Stimulated activated CD4-positive, alpha-beta T cell treated with anti-CD3 and anti-CD28 coated beads, TNF-alpha, amount 100 ng/mL, for 1 hour (primary cell): Measurements from ENCODE around the gene AUTS2.
"Not testable (repeated sequence)": the region's sequence is repeated elsewhere in the genome, so short reads cannot be mapped to it uniquely, and the experiment has no call there.

ENCODE experiments used
- DNase-seq, 3 donors: peaks; one replicate each; pipeline ENCODE4 v3.0.0-alpha.2; 2020; ENCODE audit warnings: low read depth in 3 of 3, low spot score in 1 of 3

Gene AUTS2

DNA sequence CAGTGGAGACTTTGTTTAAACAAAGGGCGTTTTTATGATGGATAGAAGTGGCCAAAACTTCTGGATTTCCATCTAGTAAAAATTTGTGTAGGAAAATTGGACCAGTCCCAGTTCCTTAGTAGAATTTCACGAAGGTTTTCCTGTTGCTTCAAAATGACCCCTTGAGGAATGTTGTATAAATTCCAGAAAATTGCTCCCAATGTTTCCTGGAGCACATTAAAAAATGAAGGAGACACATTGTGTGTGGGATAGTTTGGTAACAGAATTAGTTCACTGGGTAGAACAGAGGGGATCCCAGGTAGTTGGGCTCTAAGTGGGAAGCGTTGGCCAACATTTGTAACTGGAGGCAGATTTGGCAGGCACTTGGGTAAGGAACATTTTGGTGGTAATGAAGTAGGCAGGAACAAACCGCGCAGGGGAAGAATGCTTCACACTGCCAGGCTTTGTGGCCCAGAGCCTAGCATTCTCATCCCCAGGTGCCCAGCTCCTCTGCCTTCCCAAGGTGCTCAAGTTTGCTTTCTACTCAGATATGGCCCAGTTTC, 758.6 kb downstream of the AUTS2 start:
- DNase-seq, result no peak

DNA sequence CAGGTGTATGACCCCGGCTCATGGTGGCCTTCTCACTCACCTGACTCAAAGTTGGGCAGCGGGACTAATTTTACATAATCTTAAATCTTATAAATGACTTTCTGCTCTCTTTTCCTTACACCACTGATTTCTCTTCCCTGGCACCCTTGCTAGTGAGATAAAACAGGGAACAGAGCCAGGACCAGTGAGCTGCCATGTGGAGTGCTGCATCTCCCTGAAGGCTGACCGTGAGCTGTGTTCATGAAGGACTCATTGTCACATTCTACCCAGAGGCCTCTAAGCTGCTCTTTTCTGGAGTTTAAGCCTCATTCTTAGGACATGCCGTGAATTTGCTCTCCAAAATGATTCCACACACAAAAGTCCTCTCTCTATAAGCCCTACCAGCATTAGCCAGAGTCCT, 762.3 kb downstream of the AUTS2 start:
- DNase-seq, result no peak

DNA sequence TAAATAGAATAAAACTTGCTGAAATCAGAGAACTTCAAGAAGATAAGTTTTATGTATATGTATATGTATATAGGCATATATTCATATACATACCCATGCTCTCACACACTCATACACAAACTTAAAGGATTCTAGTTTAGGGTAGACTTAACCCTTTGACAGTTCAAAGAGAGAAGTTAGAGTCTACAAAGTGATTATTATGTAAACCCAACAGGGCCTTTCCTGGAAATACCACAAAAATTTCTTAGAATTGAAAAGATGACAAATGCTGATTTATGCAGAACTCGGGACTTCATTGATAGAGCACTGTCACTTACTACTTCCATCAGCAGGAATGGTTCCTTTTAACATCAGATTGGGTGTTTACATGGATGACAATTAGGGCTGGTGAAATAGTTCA, 763.5 kb downstream of the AUTS2 start:
- DNase-seq, result no peak

- not testable (repeated sequence) for DNase-seq
Measured at GRCh38 chr7:70364393-70364792, 766.1 kb downstream of the AUTS2 start.

DNA sequence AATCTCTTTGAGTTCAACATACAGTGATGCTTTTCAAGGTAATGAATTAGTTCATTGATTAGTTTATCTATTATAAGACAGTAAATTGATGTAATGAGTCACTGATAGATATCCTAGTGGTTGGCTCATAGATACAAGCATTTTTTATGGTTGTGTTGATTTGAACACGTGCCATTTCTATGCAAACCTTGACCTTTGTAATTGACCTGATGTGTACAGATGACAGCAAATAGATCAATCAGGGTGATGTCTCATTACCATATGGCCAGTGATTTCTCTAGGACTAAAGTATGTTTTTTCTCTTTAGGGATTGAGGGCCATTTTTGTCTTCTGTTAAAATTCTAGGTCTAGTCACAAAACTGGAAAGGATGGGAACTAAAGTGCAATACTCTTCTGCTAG, 773.4 kb downstream of the AUTS2 start:
- DNase-seq, result no peak

- no peak for DNase-seq
Measured at GRCh38 chr7:70372768-70373515, 774.7 kb downstream of the AUTS2 start.

DNA sequence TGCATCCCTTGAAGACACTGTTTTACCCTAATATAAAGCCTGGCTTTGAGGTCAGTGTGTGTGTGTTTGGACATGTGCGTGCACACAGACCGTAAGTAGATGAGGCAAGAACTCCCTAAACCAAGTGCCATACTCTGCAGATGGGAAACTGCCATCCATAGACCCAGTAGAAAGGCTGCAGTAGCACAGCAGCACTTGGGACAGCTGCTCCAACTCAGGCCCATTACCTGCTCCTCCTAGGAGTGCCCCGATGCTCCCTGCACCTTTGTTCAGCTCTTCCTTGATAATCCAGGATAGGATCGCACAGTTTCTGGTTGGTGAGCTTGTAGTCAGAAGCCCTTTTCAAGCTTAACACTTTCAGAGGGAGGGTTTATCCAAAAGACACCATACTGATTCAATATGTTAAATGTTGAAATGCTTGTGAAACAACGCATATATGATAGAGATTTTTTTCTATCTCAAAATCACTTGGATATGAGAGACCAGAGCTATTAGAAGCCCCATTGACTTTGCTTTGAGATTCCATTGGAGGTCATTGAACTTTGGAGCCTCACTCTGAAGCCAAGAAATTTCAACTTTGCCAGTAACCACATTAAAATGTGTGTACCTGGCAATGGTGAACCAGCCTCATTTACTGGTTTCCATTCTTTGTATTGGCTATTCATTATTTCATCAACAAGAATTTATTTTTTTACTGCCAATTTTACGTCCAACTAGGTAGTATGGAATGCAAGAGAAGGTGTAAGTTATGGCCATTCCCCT, 776.7 kb downstream of the AUTS2 start:
- no peak for DNase-seq

DNA sequence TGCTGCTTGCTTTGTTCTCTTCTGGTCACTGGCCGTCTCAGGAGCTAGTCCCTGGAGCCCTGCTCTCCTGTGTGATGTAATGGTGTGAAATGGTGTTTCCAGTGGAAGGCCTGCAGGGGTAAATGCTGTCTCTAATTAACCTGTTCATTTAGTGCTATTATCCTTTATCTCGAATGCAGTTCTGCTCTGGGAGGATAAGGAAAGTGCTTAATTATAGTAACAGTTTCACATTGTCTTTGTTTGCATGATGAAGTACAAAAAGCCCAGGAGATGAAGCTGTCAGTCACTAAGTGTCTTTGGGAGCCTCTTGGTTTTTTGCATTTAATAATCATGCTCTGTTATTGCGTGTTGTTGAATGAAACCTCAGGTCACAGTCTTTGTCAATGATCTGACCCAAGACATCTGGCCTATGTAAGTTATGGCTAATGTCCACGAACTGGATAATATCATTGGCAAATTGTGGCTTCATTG, 778.3 kb downstream of the AUTS2 start:
- no peak for DNase-seq

DNA sequence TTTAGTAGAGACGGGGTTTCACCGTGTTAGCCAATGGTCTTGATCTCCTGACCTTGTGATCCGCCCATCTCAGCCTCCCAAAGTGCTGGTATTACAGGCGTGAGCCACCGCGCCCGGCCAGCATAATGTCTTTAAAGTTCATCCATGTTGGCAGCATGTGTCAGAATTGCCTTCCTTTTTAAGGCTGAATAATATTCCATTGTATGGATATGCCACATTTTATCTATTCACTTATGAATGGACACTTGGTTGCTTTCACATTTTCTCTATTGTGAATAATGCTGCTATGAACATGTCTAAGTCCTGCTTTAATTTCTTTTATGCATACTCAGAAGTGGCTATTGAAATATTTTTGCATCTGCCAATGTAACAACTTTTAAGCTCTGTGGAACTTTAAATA, 779.7 kb downstream of the AUTS2 start:
- no peak for DNase-seq

DNA sequence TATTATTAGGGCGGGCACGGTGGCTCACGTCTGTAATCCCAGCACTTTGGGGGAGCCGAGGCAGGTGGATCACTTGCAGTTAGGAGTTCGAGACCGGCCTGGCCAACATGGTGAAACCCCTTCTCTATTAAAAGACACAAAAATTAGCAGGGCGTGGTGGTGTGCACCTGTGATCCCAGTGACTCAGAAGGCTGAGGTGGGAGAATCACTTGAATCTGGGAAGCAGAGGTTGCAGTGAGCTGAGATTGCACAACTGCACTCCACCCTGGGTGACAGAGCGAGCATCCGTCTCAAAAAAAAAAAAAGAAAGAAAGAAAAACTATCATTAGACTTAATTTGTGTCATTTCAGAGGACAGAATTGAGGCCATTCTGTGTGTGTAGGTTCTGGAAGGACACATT, 780.9 kb downstream of the AUTS2 start:
- no peak for DNase-seq

DNA sequence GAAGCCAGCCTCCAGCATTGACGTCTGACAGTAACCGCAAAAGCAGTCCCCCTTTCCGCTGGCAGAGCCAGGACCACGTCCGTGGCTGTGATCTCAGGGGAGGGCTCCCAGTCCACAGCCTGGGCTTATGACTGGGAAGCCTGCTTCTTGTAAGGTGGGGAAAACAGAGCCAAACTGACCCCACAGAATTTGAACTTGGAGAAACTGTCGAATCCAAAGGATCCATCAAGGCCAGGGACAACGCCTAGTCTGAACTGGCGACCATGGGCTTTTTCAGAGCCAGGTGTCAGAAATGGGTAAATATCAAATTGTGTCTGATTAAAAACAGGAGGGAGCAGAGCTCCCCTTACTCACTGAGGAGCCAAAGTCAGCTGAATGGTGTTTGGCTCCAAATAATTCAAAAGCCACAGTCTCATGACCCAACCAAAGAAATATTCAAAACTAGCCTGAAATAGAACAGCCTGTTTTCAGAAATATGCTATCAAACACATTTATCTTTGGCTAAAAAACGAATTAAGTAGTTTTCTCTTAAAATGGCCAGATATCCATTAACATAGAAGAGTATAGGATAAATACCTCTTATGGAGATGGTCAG, 782.2 kb downstream of the AUTS2 start:
- DNase-seq, result no peak

GRCh38 chr7:70383066-70383782, 784.9 kb downstream of the AUTS2 start:
- DNase-seq, result no peak

DNA sequence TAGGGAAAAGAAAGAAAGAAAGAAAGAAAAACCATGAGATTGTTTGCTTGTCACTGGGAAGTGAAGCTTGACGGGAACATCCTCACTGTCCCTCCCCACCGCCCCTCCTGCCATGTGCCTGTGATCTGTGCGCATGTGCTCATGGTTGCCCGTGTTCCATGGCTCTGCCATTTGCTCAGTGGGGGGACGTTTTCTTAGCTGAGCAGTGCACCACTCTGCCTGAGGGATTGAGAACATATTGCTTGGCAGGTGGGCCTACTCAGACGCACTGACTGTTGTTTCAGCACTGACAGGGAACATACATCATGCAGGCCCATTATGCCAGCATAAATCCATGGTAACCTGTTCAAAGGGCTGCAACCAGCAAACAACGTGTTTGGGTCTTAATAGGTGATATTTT, 785.7 kb downstream of the AUTS2 start:
- no peak for DNase-seq

- DNase-seq, result no peak
Measured at GRCh38 chr7:70384891-70385290, 786.6 kb downstream of the AUTS2 start.

GRCh38 chr7:70387217-70387616, 788.9 kb downstream of the AUTS2 start:
- DNase-seq, result no peak

DNA sequence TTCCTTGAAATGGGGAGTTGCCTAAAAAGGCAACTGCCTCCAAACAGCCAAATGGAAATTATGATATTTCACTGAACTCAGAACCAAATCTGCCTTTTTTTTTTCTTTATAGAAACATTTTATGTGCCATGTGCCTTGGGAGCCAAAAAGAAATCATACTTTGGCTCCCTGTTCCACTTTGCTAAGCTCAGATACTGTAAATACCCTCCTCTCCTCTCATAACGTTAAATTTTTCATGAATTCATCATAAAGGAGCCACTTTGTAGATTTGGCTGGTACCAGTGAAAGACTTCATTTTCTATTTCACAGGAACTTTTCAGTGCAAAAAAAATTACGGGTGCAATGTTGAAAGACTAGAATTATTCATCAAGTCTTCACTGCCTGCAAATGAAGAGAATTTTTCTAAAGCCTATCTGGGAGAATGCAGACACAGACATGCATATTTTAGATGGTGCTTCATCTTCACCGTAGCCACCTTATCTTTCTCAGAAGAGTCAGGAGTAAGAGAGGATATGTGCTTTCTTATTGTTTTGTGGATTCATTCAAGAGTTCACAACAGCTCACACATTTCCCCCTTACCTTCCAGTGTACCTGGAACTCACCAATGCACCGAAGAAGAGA, 791.4 kb downstream of the AUTS2 start:
- no peak for DNase-seq

DNA sequence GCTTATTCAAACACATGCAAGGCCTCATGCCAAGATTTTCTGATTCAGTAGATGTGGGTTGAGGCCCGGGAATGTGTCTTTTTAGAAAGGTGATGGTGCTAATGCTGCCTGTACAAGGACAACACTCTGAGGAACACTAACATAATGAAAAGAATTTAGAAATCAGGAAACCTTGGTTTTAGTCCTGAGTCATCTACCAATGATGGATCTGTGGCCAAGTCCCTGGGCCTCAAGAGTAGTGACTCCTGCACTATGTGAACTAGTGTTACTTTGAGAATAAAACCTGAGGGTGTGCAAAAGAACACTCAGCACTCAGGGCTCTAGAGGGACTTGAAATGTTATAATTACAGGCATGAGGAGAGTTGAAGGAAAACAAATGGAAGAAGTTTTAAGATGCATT, 792.0 kb downstream of the AUTS2 start:
- DNase-seq, result no peak

DNA sequence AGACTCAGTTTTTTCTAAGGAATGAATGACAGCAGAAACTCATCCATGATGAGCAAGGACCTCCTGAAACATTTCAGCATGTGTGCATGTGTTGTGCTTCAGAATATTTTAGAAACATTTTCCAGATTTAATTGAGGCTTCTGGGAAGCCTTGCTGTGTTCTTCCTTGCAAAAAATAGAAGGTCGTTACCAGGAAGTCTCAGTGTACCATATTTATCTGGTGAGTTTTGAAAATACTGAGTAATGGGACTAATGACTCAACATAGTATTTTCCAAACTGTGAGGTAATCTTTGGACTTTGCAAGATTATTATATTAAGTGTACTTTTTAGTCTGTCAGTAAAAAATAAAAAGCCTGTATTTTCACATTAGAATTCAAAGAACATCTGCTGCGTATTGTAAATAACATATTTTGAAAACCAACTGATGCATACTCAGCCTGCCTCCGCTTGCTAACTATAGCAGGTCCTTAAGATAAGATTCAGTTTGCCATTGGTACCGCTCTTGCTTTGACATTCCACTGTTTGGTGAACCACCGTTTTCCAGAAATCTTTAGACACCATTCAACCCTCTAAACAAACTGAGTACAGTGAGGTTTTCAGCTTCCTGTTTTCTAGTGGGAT, 794.1 kb downstream of the AUTS2 start:
- no peak for DNase-seq

DNA sequence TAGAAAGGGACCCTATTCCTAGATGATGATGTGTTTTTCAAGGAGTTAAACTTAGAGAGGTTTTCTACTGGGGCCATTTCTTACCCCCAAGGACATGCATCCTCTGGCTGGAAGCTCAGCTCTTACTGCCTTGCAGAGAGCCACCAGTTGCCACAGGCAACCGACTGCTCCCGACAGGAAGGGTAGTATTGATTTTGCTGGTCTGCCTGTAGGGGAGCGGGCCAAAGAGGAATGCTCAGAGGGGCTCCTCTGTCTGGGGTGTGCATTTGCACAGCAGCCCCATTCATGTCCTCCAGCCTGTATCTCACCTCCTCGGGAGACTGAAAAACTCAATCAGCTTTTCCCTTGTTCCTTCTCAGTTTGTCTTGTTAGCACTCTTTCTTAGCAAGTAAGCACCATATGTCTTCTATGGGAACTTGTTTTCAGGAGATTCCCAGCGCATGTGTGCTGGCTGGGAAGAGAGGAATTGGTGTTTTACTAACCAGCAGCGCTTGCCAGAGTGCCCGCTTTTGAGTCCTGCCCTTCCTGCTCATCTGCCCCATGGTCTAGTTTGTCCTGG, 794.7 kb downstream of the AUTS2 start:
- no peak for DNase-seq

- no peak for DNase-seq
Measured at GRCh38 chr7:70393956-70394355, 795.7 kb downstream of the AUTS2 start.
